ENCODE data around the gene CKS1B.

Gene CKS1B

DNA sequence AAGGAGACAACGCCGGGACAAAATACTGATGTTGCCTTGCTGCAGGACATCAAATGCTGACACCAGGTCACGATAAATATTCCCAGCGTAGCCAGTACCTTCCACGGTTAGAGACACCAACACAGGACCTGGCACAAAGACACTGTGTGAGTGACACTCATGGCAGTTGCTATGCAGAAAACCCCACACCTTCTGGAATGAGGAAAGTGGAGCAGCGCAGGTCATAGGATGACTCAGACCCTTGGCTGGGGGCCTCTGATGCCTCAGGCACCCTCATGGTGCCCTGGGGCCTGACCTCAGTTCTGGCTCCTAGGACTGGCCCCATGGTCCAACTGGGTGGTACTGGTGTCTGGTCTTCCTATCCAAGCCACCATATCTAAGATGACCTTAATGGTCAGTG lies 52.1 kb downstream of the CKS1B start:
- no peak overlapping the region for H3K4me3 ChIP-seq
- H3K27ac ChIP-seq, result no peak overlapping the region
- DNase-seq (ENCODE audit: low spot score), result no peak
- TF ChIP-seq, protein P1, sequence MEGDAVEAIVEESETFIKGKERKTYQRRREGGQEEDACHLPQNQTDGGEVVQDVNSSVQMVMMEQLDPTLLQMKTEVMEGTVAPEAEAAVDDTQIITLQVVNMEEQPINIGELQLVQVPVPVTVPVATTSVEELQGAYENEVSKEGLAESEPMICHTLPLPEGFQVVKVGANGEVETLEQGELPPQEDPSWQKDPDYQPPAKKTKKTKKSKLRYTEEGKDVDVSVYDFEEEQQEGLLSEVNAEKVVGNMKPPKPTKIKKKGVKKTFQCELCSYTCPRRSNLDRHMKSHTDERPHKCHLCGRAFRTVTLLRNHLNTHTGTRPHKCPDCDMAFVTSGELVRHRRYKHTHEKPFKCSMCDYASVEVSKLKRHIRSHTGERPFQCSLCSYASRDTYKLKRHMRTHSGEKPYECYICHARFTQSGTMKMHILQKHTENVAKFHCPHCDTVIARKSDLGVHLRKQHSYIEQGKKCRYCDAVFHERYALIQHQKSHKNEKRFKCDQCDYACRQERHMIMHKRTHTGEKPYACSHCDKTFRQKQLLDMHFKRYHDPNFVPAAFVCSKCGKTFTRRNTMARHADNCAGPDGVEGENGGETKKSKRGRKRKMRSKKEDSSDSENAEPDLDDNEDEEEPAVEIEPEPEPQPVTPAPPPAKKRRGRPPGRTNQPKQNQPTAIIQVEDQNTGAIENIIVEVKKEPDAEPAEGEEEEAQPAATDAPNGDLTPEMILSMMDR (IDR thresholded peaks at IDR 0.05), result no peak

Measured in coronary artery (tissue), 2 donors.